GM21367 (cell line): ENCODE measurements around the gene AHNAK2.

ENCODE experiments used
- ATAC-seq: cut with Tn5 transposase; IDR thresholded peaks from one replicate; pipeline ENCODE4 v1.9.1; 2021; ENCODE audit not compliant: unreplicated experiment

The AHNAK2 gene

DNA sequence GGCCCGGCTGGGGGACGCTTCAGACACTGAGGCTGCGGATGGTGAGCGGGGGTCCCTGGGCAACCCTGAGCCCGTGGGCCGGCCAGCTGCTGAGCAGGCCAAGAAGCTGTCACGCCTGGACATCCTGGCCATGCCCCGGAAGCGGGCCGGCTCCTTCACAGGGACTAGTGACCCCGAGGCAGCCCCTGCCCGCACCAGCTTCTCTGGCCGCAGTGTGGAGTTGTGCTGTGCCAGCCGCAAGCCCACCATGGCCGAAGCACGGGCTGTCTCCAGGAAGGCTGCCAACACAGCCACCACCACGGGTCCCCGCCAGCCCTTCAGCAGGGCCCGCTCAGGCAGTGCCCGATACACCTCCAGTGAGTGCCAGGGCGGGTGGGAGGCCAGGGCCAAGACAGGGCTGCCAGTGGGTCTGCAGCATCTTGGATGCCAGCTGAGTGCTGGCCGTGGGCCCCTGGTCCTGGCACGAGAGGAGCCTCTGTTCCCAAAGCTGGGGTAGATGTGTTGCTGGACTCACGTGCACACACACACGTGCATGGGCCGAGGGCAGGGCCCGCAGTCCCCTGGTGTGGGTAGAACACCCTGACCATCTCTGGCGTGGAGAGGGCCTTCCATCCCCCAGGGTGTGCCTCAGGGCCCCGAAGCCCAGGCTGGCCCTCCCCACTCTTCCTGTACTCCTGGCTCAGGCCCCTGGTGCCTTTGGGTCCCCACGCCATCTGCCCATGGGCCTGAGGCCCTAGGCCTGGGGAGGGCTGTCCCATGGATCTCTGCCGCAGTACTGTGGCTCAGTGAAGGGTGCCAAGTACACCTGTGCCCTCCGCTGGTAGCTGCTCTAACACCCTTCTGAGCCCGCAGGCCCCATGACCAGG is 90.3 kb downstream of the AHNAK2 start:
- no peak for ATAC-seq
